SW480 (cell line): ENCODE results near the gene LRIG1.

Experiments
- DNase-seq: peaks from one replicate; pipeline ENCODE4 v3.0.0-alpha.2; 2016; ENCODE audit warnings: low spot score

The LRIG1 gene

DNA sequence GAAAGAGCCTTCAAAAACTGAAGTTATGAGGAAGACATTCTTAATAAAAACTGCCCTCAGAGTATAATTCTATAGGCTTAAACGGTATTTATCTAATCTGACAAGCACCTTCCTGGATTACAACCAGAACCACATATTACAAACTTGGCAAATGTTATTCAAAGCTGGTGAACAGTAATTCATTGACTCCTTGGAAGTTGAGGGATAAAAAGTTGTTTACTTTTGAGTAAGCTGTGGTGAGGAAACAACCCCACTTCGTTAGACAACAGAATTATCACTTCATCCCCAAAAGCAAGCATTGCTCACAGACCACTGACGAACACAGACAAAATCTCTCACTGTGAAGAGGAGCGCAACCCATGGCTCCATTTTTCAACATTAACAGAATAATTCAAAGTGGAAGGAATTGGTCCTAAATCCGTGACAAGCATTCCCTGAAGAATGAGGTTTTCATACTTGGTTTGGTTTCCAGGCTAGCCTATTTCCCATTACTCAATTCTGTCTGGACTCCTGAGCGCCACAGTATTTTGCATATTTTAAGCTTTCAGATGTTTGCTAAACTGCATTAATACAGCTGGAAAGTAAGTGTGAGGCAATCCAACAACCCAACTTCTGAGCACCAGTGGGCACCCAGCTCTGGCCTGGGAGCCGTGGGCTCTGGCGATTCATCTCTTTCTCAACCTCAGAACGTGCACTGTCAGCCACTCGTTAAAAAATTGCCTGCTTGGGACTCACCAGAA lies 32.7 kb downstream of the LRIG1 start:
- no peak for DNase-seq

DNA sequence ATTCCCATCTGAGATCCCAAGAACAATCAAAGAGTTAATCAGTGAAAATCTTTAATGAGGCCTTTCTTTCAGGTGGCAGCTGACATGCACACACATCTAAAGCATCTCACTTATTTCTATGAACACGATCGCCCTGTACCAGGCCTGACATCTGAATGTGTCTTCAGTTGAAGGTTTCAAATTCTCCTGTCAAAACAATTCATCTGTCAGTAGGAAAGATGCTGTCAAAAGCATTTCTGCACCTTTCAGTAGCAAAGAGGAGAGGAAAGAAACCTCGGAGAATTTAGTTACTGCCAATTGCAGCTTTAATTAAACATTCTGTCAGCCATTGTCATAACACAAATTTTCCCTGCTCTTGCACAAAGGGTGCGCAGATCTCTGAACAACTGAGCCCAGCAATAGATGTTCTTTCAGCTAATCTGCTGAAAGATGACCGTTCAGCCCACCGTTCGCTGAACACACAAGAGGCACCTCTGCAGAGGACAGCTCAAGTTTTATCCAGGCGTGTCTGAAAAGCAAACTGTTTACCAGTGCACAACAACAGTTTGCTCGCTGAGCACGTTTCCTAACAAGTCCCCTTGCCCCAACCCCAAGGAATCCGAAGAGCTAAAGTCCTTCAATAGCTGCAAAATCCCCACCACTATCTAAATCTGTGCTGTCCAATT lies 34.1 kb downstream of the LRIG1 start:
- no peak for DNase-seq

DNA sequence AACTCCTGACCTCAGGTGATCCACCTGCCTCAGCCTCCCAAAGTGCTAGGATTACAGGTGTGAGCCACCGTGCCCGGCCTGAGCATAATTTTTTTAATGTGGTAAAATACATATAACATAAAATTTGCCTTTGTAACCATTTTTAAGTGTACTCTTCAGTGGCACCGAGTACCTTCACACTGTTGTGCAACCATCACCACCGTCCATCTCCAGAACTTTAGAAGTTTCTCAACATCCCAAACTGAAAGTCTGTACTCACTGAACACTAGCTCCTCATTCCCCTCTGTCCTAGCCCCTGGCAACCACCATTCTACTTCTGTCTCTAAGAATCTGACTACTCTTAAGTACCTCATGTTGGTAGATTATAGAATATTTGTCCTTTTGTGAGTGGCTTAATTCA lies 35.2 kb downstream of the LRIG1 start:
- no peak for DNase-seq

DNA sequence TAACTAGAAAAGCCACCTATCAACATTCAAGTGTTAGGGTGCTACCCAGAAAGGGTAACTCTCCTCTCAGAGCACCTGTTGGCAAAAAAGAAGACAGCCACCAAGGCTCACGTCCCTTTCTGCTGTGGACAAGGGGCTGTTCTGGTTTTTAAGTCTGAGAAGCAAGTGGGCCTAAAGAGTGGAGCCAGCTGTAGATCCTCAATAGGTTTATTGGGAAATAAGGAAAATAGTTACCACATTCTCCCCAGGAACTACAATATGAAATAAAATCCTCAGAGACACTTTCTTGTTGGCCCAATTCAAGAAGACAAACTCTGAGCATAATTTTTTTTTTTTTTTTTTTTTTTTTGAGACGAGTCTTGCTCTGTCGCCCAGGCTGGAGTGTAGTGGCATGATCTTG lies 35.8 kb downstream of the LRIG1 start:
- no peak for DNase-seq

DNA sequence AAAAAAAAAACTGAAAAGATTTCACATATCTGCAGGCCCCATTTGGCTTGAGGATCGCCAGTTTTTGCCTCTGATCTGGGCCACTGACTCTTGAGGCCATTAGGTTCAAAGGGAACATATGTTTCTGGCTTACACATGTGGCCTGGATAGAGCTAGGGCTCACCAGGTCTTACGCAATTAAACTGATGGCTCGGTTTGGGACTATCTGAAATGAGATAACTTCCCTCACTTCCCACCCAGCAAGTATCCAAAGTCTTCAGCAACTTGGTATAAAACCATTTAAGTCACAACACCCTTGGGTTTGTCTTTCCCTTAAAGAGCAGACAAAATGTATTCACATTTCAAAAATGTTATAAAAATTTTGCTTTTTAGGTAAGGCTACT lies 36.3 kb downstream of the LRIG1 start:
- no peak for DNase-seq

DNA sequence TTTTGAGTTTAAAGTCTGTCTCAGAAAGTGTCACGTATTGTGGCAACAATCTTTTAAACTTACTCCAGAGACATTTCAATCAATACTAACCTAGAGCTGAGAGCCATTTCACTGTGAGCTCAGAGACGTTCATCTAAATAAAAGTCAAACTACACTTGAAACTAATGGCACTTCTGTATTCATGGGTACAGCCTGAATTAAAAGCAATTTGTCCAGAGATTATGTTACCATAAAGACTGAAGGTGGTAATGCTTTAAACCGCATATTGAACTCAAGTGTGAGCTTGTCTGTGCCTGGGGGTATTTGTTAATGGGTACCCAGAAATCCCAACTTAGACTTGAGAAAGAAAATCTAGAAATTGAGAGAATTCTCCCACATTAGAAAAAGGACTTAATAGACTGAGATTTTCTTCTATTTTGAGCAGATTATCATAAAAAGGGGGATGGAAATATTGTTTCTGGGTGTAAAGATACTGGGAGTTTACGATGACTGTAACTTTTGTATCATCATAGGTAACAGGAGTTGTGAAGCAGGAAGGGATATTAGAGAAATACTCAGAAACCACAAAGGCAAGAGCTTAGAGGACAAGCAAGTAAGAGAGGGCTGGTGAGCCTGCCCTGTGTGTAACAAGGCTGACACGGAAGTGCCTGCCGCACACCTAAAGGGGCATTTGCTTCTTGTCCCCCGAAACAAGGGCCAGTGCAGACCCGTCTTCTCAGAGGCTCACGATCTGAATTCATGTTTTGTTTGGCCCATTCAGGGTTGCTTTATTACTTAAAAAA lies 36.9 kb downstream of the LRIG1 start:
- DNase-seq = no peak

DNA sequence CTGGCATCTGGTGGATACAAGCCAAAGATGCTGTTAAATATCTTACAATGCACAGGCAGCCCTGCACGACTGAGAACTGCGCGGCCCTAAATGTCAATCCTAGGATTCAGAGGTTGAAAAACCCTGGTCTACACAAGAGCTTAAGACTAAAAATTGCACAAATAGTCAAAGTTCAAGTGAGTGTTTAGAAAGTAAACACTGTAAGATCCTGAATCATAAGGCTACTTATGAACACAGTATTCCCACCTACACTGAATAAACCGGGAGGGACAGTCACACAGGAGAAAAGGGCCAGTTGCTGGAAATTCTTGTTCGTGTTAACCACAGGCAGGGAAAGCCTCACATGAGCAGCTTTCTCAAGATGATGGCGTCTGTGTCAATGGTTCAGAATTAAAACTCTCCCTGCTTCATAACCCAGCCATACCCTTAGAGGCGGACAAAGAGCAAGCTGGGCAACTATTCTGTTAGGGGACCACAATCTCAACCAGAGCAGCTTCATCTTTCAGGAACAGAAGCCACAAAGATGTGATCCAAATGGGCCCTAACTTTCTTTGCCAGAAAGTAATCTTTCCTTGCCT lies 37.7 kb downstream of the LRIG1 start:
- no peak for DNase-seq

DNA sequence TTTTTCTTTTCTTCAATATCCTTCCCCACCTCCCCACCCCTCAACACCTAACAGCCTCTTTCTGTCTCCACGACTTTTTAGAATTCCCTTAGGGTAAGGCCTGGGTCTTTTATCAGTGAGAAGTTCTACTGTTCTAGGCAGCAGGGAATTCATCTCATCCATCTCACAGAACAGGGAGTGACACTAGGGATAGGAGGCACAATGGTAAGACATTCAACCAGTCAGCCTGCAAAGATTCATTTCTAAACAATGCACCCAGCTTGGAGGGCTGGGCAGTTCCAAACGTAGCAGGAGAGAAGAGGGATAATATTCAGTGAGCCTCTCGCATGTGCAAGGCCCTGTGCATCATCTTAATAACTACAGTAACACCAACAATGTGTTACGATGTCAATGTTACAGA lies 43.6 kb downstream of the LRIG1 start:
- DNase-seq = no peak

DNA sequence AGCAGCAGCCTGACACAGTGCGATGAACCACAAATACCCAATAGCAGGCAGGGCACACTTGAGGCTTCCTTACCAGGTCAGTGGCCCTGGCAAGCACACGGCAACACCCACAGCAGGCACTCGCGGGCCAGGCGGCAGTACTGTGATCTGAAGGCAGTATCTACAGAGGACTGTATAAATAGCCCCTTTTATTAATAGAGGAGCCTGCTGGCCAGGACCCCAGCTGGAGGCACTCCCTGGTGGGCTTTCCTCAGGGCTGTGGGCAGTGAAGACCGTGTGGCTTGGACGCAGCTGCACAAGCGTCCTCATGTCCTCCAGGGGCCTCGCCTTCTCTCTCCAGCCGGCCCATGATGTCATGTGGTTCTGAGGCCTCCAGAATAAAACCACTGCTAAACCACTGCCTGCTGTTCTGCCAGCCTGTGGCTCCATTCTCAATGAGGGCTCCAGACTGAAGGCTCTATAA lies 44.1 kb downstream of the LRIG1 start:
- DNase-seq = peak; percentile 35

DNA sequence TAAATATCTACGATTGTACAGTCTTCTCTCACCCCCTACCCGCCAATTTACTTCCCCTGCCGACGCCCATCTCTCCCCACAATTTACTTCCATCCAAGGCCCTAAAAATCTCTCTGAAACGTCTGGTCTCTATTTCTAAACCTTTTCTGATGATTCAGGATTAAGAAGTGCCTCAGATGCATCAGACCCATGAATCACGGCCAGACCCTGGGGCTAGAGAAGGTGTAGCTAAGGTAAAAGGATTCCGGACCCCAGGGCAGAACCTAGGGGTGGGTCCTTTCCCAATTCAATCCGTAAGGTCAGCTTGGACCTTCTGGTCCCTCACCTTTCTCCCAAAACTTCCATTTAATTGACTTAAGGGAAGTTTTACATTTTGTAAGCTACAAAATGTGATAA lies 46.4 kb downstream of the LRIG1 start:
- no peak for DNase-seq

DNA sequence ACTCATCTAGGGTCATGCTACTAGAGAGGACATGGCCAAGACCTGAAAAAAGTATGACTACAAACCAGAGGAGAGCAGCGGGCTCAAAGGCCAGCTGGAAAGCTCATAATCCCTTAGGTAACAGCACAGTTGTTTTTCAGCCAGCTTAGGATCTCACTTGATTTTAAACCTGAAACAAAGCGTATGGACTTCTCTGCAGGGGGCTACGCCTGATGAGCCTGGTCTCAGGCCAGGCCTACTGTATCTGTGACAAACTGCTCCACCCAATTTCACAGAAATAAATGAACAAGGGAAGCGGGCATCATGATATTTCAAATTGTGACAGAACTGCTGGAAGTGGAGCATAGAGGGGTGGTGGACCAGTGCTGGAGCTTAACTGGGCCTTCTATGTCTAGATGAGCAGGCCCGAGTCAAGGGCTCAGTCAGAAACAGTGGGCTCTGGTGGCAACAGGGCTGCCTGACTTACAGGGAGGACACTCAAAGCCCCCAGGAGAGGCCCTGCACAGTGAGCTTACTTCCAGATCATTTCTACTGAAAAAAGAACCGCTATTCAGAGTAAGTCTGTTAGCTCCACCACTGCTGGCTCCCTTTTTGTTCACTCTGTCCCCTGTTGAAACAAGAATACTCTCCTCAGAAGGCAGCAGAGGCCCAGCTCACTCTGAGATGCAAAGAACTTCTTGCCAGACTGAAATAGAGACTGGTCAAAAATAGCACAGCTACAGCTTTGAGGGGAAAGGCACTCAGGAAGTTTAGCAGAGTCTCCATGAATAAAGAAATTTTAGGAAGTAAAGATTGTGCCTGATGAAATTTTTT lies 47.0 kb downstream of the LRIG1 start:
- no peak for DNase-seq

DNA sequence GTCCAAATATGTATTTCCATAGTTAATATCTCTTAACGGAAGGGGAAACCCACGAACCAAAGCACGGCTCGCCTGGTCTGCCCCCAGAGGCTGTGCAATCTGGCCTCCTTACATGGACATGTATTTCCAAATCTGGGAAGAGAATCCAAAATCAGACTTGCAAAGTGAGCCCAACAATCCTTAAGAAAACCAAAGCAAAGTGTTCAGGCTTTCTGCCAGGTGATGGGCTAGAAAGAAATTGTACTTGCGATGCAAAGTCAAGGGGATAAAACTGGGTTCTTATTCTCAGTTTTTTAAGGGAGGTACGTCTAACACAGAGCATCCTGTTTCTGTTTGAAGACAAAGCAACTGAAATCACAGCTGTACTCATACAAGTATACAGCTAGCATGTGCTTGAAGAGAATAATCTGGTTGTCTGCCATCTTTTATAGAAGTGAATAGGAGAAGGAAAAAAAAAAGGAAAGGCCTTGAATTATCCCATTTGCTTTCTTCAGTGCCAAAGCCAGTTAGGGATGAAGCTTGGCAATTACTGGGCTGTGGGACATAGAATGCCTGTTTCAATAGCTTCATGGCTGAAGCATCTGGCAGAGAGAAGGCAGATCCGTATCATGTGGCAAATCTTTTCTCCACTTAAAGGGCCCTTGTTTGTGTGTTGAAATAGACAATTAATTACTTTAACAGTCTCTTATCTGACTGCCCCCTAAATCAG lies 48.4 kb downstream of the LRIG1 start:
- DNase-seq = no peak

DNA sequence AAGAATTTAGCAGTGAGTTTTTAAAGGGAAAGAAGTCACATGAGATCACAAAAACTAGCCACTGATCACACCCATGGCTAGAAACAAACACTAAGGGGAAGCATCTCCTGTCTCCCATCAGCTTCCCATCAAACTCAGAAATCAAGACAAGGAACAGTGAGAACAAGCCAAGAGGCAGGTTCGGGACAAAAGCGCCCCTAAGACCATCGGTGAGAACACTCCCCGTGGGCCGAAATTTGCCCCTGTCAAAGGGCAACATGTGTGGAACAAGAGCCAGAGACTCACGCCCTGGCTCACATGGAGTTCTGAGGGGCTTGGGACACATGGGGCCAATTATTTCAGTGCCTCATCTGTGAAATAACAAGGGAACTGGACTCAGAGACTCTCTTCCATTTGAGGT lies 49.1 kb downstream of the LRIG1 start:
- no peak for DNase-seq

DNA sequence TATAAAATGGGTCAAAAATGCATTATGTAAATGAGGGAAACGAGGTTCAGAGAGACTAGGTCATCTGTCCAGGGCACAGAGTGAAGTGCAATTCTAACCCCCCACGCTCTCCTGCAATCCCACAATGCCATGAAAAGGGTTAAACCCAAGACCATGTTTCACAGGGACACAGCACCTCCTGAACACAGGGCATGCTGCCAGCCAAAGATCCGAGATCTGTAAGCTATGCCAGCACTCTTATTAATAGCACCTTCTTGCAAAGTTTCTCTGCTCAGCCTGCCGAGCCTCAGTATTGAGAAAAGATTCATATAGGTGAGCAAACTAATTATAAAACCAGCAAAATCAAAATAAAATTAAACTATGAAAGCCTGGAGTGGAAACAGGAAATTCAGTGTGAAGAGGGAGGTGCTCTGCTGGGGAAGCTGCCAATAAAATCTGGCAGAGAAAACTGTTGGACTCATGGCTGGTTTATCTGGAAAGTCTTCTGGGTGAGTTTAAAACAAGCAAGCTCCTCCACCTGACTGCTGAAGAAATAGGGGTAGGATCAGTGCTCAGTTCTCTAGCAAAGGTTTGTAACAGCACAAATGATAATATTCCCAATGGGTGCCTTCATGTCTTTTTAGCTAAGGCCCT lies 50.3 kb downstream of the LRIG1 start:
- no peak for DNase-seq

DNA sequence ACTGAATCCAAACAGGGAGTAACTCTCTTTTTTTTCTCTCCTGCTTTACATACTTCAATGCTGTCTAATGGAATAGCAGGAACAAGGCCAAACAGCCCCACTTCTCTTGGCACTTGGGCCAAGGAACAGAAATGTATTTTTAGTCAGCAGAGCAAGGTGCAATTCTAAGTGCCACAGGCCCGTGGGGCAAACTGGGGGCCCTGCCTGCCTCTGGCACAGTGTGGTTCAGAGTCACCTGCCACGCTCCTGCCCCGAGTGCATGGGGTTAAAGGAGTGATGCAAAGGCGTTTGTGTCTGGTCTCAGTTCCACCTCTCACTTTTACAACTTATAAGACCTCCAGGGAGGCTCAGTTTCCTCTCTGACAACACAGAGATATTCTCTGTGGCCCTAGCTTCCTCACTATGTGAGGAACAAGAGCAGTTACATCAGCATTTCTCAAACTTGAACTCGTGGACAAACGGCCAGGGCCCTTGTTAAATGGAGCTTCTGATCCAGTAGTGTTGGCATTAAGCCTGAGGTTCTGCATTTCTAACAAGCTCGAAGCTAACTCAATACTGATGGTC lies 51.3 kb downstream of the LRIG1 start:
- no peak for DNase-seq

DNA sequence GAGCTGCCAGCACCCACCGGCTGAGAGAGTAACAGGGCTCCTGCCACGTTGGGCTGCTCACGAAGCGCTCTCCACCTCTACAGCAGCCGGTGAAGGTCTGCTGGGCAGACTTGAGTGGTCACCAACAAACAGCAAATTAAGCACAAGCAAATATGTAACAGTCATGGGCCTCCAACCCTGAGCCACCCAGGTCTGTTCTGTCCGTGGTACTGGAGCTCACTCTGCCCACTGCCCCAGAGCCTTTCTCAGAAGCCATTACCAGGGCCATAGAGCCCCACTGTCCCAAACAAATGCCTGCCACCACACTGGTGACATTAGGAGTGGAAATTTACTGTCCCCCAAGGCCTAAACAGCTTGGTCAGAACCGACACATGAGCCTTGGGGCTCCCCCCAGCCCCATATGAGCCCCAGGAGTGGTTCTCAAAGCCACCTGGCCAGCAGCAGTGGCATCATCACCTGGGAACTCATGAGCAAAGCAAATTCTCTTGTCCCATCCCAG lies 56.6 kb downstream of the LRIG1 start:
- no peak for DNase-seq

DNA sequence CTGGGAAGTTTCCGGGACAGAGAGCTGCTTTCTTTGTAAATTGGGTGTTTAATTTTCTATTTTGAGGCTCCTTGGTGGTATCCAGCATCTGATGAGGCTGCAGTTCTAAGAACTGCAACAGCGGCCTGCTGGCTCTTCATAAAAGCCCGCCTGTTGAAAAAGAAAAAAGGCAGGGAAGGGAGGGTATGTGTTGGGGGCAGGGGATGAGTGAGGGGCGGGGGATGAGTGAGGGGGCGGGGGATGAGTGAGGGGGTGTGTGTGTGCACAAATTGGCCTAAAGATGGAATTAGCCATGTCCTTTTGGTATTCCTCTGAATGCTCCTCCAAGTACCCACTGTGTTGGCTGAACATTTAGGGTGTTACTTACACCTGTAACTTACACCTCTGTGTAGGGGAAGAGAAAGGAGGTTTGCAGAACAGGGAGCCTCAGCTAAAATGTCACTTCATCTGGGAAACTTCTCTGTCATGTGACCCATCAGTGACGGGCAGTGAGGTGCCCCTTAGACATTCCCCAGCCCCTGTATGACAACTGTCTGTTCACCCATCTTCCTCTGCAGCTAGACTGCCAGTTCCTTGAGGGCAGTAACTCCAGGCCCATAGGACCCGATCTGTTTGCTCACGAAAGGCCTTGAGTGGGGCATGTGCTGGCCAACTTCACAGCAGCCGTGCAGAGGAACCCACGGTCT lies 57.6 kb downstream of the LRIG1 start:
- DNase-seq = no peak

DNA sequence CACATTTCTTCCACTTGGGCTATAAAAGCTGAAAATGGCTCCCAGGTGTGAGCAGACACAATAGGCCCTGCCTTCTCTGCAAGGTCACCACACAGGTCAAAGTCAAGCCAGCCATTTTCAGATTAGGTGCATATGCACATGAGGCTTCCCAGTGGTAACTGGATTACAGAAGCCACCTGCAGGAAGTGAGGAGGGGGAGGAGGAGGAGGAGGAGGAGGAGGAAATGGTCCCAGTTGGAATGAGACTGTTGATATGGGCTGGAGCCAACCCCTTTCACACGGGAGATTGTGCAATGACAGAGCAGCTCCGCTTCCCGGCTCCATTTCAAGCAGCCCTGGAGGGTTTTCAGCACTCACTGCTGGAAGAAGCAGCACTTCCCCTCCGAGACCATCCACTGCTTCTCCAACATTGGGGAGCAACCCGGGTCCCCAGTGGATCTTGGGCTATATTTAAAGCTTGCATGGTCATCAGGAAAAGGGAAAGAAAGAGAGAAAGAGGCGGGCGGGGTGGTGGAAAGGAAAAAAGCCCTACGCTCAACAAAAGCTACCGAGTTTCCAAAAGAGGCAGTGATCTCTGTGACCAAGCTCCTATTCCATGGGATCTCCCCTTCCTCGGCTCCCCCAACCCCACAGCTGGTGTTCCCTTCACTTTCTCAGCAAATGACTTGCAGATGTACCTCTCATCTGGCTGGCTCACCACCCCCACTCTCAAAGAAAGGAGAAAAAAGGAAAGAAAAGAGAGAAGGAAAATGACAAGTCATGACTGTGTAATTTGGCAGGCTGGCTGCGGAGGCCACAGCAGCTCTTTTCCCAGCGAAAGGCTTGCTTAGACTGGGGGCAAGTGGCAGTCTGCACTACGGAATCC lies 58.3 kb downstream of the LRIG1 start:
- DNase-seq = peak; percentile 44

DNA sequence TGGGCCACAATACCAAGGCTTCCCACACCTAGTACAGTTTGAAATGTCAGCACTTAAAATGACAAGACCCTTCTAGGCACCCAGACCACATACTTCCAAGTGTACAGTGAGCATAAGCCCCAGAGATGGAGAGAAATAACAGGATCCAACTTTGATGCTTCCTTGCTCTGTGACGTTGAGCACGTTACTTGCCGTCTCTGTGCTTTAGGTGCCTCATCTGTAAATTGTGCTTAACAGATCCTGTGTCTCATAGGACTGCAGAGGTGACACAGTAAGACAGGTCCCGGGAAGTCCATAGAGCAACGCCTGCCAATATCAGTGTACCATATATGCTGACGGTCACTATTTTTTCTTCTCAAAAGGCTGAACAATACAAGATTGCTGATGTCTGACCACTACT lies 59.1 kb downstream of the LRIG1 start:
- no peak for DNase-seq
